IMR-90 (cell line): ENCODE measurements around the gene THOC2. TPM values are rescaled to one million over a fixed set of nuclear protein-coding genes. Genes with fewer than 3 reads are reported as not detected.

Source experiments
- ATAC-seq: fragments of 200-7000 bp; cut with Tn5 transposase; 2 replicates; pipeline ENCODE4 v1.9.1; 2020; ENCODE audit warnings: low read depth, mild to moderate bottlenecking, moderate library complexity
- BruUV-seq: library from RNA; stranded (reverse); fragments of 400-500 nt; replicated peaks from 2 replicates; lab custom pipeline; 2021; lab: Mats Ljungman, UMichigan
- CTCF ChIA-PET: fragments of 300-600 bp; formaldehyde crosslinking; extraction: SDS; loops from one replicate; lab custom pipeline; 2021; ENCODE audit warnings: antibody characterized with exemption; lab: Yijun Ruan, JAX
- POLR2A ChIA-PET: fragments of 300-600 bp; sonication (Branson Sonifier 250); formaldehyde crosslinking; loops from one replicate; lab custom pipeline; 2022; ENCODE audit warnings: antibody characterized with exemption; ENCODE audit not compliant: unreplicated experiment; lab: Charles Lee
- DNase-seq: peaks from one replicate; pipeline ENCODE4 v3.0.0; 2013
- H2AFZ ChIP-seq: replicated peaks from 2 replicates; pipeline ENCODE3; 2013; ENCODE audit warnings: low read length, mild to moderate bottlenecking; ENCODE audit not compliant: poor library complexity
- H2AK5ac ChIP-seq: 2 replicates; pipeline ENCODE4 v1.6.1; 2013; ENCODE audit warnings: low read depth, low read length, inconsistent platforms
- H2AK9ac ChIP-seq: replicated peaks from 2 replicates; pipeline ENCODE3; 2013; ENCODE audit warnings: mild to moderate bottlenecking, low read depth, low read length, moderate library complexity; ENCODE audit not compliant: poor library complexity
- H2BK120ac ChIP-seq: 2 replicates; pipeline ENCODE4 v1.6.1; 2013; ENCODE audit warnings: low read depth, low read length, inconsistent platforms
- H2BK15ac ChIP-seq: 3 replicates; pipeline ENCODE4 v1.6.1; 2013; ENCODE audit warnings: low read depth, low read length, inconsistent platforms
- H2BK20ac ChIP-seq: 2 replicates; pipeline ENCODE4 v1.6.1; 2013; ENCODE audit warnings: low read depth, mild to moderate bottlenecking, inconsistent platforms, low read length, moderate library complexity
- H2BK5ac ChIP-seq: 2 replicates; pipeline ENCODE4 v1.6.1; 2013; ENCODE audit warnings: mild to moderate bottlenecking, low read depth, low read length, inconsistent platforms; ENCODE audit not compliant: poor library complexity, severe bottlenecking
- H3K14ac ChIP-seq: replicated peaks from 2 replicates; pipeline ENCODE4 v1.6.1; 2013; ENCODE audit warnings: low read depth, low read length, inconsistent platforms
- H3K18ac ChIP-seq: 2 replicates; pipeline ENCODE4 v1.6.1; 2013; ENCODE audit warnings: low read depth, low read length, control low read depth
- H3K23ac ChIP-seq: 2 replicates; pipeline ENCODE4 v1.6.1; 2013; ENCODE audit warnings: low read depth, low read length, inconsistent platforms
- H3K27ac ChIP-seq: 2 replicates; pipeline ENCODE4 v1.5.1; 2013; ENCODE audit warnings: mild to moderate bottlenecking, control low read depth, low read length; ENCODE audit not compliant: insufficient read depth
- H3K27me3 ChIP-seq: 2 replicates; pipeline ENCODE4 v1.6.1; 2013; ENCODE audit warnings: low read length; ENCODE audit not compliant: control insufficient read depth, insufficient read depth
- H3K36me3 ChIP-seq: 2 replicates; pipeline ENCODE4 v1.6.1; 2013; ENCODE audit warnings: low read length, mixed read lengths; ENCODE audit not compliant: control insufficient read depth, insufficient read depth
- H3K4ac ChIP-seq: 2 replicates; pipeline ENCODE4 v1.6.1; 2013; ENCODE audit warnings: low read depth, low read length, inconsistent platforms
- H3K4me1 ChIP-seq: 2 replicates; pipeline ENCODE4 v1.6.1; 2013; ENCODE audit warnings: low read length, mixed read lengths; ENCODE audit not compliant: control insufficient read depth, insufficient read depth
- H3K4me2 ChIP-seq: 2 replicates; pipeline ENCODE4 v1.6.1; 2013; ENCODE audit warnings: low read depth, mild to moderate bottlenecking, control low read depth, low read length, moderate library complexity
- H3K4me3 ChIP-seq: 2 replicates; pipeline ENCODE4 v1.5.1; 2013; ENCODE audit warnings: low read depth, mild to moderate bottlenecking, control low read depth, low read length, moderate library complexity; ENCODE audit not compliant: insufficient read depth
- H3K56ac ChIP-seq: 2 replicates; pipeline ENCODE4 v1.6.1; 2013; ENCODE audit warnings: low read length, inconsistent platforms; ENCODE audit not compliant: insufficient read depth; ENCODE audit errors: extremely low read depth
- H3K79me1 ChIP-seq, 2 experiments: 2 replicates each; pipeline ENCODE4 v1.6.1; 2013; ENCODE audit warnings: low read length in 2 of 2, inconsistent platforms in 1 of 2, low read depth in 1 of 2
- H3K9ac ChIP-seq: 2 replicates; pipeline ENCODE4 v1.6.1; 2013; ENCODE audit warnings: low read depth, low read length, control low read depth
- H3K9me1 ChIP-seq: 2 replicates; pipeline ENCODE4 v1.6.1; 2013; ENCODE audit warnings: low read length, inconsistent platforms; ENCODE audit not compliant: insufficient read depth
- H3K9me3 ChIP-seq: 2 replicates; pipeline ENCODE4 v1.6.1; 2013; ENCODE audit warnings: low read length; ENCODE audit not compliant: control insufficient read depth, insufficient read depth
- H4K20me1 ChIP-seq: 2 replicates; pipeline ENCODE4 v1.6.1; 2013; ENCODE audit warnings: low read length, inconsistent platforms; ENCODE audit not compliant: insufficient read depth
- H4K5ac ChIP-seq: 2 replicates; pipeline ENCODE4 v1.6.1; 2013; ENCODE audit warnings: mild to moderate bottlenecking, low read depth, low read length, control low read depth
- H4K8ac ChIP-seq, 2 experiments: 2 replicates each; pipeline ENCODE4 v1.6.1; 2013; ENCODE audit warnings: low read depth in 2 of 2, low read length in 2 of 2, control low read depth in 1 of 2, inconsistent platforms in 1 of 2
- H4K91ac ChIP-seq: 2 replicates; pipeline ENCODE4 v1.6.1; 2013; ENCODE audit warnings: low read depth, low read length, inconsistent platforms; ENCODE audit not compliant: insufficient read depth
- BHLHE40 ChIP-seq: fragments of 150-350 bp; IDR thresholded peaks from 2 replicates; pipeline ENCODE4 v1.6.1; 2016; ENCODE audit warnings: mild to moderate bottlenecking, low read depth, low read length
- CEBPB ChIP-seq: IDR thresholded peaks from 2 replicates; pipeline ENCODE4 v1.6.1; 2012; ENCODE audit warnings: low read depth, low read length, improper control_type of control experiment
- CHD1 ChIP-seq: IDR thresholded peaks from 2 replicates; pipeline ENCODE4 v1.6.1; 2012; ENCODE audit warnings: low read depth, low read length, improper control_type of control experiment
- CTCF ChIP-seq: conservative IDR thresholded peaks from 2 replicates; pipeline ENCODE4 v1.5.1; 2012; ENCODE audit warnings: mild to moderate bottlenecking, low read depth, low read length, improper control_type of control experiment
- ELK1 ChIP-seq: fragments of 150-350 bp; IDR thresholded peaks from 2 replicates; pipeline ENCODE4 v1.6.1; 2016; ENCODE audit warnings: low read depth, mild to moderate bottlenecking, low read length, moderate library complexity, borderline replicate concordance
- FOS ChIP-seq: fragments of 150-350 bp; IDR thresholded peaks from 2 replicates; pipeline ENCODE4 v1.6.1; 2016; ENCODE audit warnings: low read depth, low read length
- MAFK ChIP-seq: IDR thresholded peaks from 2 replicates; pipeline ENCODE4 v1.6.1; 2012; ENCODE audit warnings: low read depth, low read length, improper control_type of control experiment
- MAZ ChIP-seq: IDR thresholded peaks from 2 replicates; pipeline ENCODE4 v1.6.1; 2012; ENCODE audit warnings: low read depth, mild to moderate bottlenecking, low read length, improper control_type of control experiment, moderate library complexity, borderline replicate concordance
- MXI1 ChIP-seq: IDR thresholded peaks from 2 replicates; pipeline ENCODE4 v1.6.1; 2012; ENCODE audit warnings: low read depth, mild to moderate bottlenecking, low read length, moderate library complexity, borderline replicate concordance
- NFE2L2 ChIP-seq: fragments of 150-350 bp; IDR thresholded peaks from 2 replicates; pipeline ENCODE4 v1.6.1; 2016; ENCODE audit warnings: low read depth, mild to moderate bottlenecking, low read length
- POLR2A ChIP-seq: IDR thresholded peaks from 2 replicates; pipeline ENCODE4 v1.6.1; 2012; ENCODE audit warnings: mild to moderate bottlenecking, low read depth, low read length
- RAD21 ChIP-seq: IDR thresholded peaks from 2 replicates; pipeline ENCODE4 v1.6.1; 2012; ENCODE audit warnings: low read length, improper control_type of control experiment
- RCOR1 ChIP-seq: IDR thresholded peaks from 2 replicates; pipeline ENCODE4 v1.6.1; 2012; ENCODE audit warnings: mild to moderate bottlenecking, low read length, improper control_type of control experiment; ENCODE audit not compliant: insufficient replicate concordance
- RFX5 ChIP-seq: IDR thresholded peaks from 2 replicates; pipeline ENCODE4 v1.8.0; 2012; ENCODE audit warnings: low read depth, mild to moderate bottlenecking, low read length, moderate library complexity
- SMC3 ChIP-seq: fragments of 150-350 bp; IDR thresholded peaks from 2 replicates; pipeline ENCODE4 v1.6.1; 2016; ENCODE audit warnings: low read depth, mild to moderate bottlenecking, antibody characterized with exemption, low read length, moderate library complexity
- USF2 ChIP-seq: fragments of 150-350 bp; IDR thresholded peaks from 2 replicates; pipeline ENCODE4 v1.6.1; 2017; ENCODE audit warnings: mild to moderate bottlenecking, antibody characterized with exemption, low read length, low read depth
- WGBS, 2 experiments: methylation state at CpG; one replicate each; pipeline versions ENCODE4 v1.1.5 to v1.1.7; 2013; ENCODE audit warnings: missing lambda C conversion rate in 2 of 2; ENCODE audit not compliant: insufficient read length in 1 of 2; ENCODE audit errors: extremely low coverage in 2 of 2; 5-methylcytosine and 5-hydroxymethylcytosine counted together
- dilution Hi-C: fragments of 300-500 bp; cut with HindIII; formaldehyde crosslinking; loops from one replicate; pipeline ENCODE4 v1.14.3; 2018; ENCODE audit warnings: low sequenced_read_pairs; ENCODE audit not compliant: unreplicated experiment
- in situ Hi-C: fragments of 300-500 bp; cut with MboI; formaldehyde crosslinking; loops from 3 replicates; pipeline ENCODE4 v1.14.3; 2019; ENCODE audit warnings: low sequenced_read_pairs, inconsistent platforms, mixed read lengths
- intact Hi-C: fragments of 100-400 bp; cut with micrococcal nuclease; formaldehyde crosslinking; loops from 2 replicates; pipeline ENCODE4 v1.10.0; 2022
- polyA plus RNA-seq, 3 experiments: library from polyadenylated mRNA; depleted of rRNA; stranded (reverse); fragments of >200 nt; gene quantifications; 2 replicates each; pipeline ENCODE4 v1.2.3, GENCODE V29; 2012; ENCODE audit warnings: low replicate concordance in 1 of 3
- total RNA-seq: library from RNA; depleted of rRNA; stranded (reverse); fragments of >200 nt; gene quantifications from 2 replicates; pipeline ENCODE4 v1.2.3, GENCODE V29; 2012

Gene THOC2
- total and polyA plus RNA-seq, 2 of the 4 experiments (the other 2 are of a cell fraction) = 42.9 to 58.8 TPM

GRCh38 chrX:123720486-123720885 lies 12.4 kb downstream of the THOC2 start:
- no peak for TF ChIP-seq RAD21
- TF ChIP-seq RFX5 = no peak
- TF ChIP-seq MAZ = no peak
- TF ChIP-seq ELK1 = no peak
- no peak for TF ChIP-seq POLR2A
- TF ChIP-seq SMC3 = no peak
- no peak for TF ChIP-seq BHLHE40
- TF ChIP-seq USF2 = no peak
- TF ChIP-seq NFE2L2 = no peak
- no peak for TF ChIP-seq FOS
- TF ChIP-seq CTCF = no peak
- TF ChIP-seq RCOR1 = no peak
- no peak for TF ChIP-seq CEBPB
- no peak for TF ChIP-seq MAFK
- no peak for TF ChIP-seq CHD1
- no peak for TF ChIP-seq MXI1
- H2BK20ac ChIP-seq = no peak overlapping the region
- H2BK120ac ChIP-seq = no peak overlapping the region
- no peak overlapping the region for H2AK5ac ChIP-seq
- no peak overlapping the region for H3K56ac ChIP-seq
- no peak overlapping the region for H4K8ac ChIP-seq
- no peak overlapping the region for H3K4me2 ChIP-seq
- no peak overlapping the region for H3K18ac ChIP-seq
- H2AFZ ChIP-seq = no peak overlapping the region
- in situ Hi-C loops = no loop called here
- H3K9ac ChIP-seq = no peak overlapping the region
- H2AK9ac ChIP-seq = no peak overlapping the region
- H3K9me1 ChIP-seq = no peaks in the 10 kb centered on the region
- no peaks in the 10 kb centered on the region for H3K27me3 ChIP-seq
- H3K4me3 ChIP-seq = no peak overlapping the region
- H3K23ac ChIP-seq = no peak overlapping the region
- no peak for ATAC-seq
- POLR2A ChIA-PET = no interaction called here
- DNase-seq = no peak
- no peak overlapping the region for H4K5ac ChIP-seq
- dilution Hi-C loops = no loop called here
- no peak overlapping the region for H3K14ac ChIP-seq
- WGBS, 2 experiments = 80% methylated on average over 1 of the region's 2 CpGs; no CpG with 5 or more reads in 1 of the 2 experiments
- H3K79me1 ChIP-seq = no peaks in the 10 kb centered on the region; a peak in 1 of 4 replicates
- H2BK5ac ChIP-seq = no peak overlapping the region
- BruUV-seq = no TSS peak
- intact Hi-C loops = no loop called here
- no peak overlapping the region for H2BK15ac ChIP-seq
- CTCF ChIA-PET = interaction anchor here (0.6 kb wide), 1 partner anchor 10 kb away, joined by 6 read pairs; no protein-coding TSS in a partner anchor
- peaks cover 3% of the 10 kb centered on the region for H3K36me3 ChIP-seq
- H3K9me3 ChIP-seq = no peaks in the 10 kb centered on the region
- H4K91ac ChIP-seq = no peak overlapping the region
- no peaks in the 10 kb centered on the region for H3K4me1 ChIP-seq
- H3K4ac ChIP-seq = no peak overlapping the region
- peaks cover 18% of the 10 kb centered on the region for H4K20me1 ChIP-seq
- no peak overlapping the region for H3K27ac ChIP-seq
